ENCODE results near the gene ANKRD9.

DNA sequence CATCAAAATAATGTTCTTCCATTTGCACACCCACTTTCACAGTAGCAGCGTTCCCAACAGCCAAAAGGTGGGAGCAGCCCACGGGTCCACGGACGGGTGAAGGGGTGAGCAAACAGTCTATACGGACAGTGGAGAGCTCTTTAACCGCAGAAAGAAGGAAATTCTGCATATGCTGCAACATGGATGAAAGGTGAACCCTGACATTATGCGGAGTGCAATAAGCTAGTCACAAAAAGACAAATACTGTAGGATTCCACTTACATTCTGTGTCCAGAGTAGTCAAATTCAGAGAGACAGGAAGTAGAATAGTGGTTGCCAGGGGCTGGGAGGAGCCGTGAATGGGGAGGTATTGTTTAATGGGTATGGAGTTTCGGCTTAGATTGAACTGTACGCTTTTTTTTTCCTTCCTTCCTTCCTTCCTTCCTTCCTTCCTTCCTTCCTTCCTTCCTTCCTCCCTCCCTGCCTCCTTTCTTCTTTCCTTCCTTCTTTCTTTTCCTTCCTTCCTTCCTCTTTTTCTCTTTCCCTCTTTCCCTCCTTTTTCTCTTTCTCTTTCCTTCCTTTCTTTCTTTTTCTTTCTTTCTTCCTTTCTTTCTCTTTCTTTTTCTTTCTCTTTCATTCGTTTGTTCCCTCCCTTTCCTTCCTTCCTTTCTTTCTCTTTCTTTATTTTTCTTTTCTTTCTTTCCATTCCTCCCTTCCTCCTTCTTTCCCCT is 15.8 kb upstream of the ANKRD9 start:
- TF ChIP-seq, protein P1, sequence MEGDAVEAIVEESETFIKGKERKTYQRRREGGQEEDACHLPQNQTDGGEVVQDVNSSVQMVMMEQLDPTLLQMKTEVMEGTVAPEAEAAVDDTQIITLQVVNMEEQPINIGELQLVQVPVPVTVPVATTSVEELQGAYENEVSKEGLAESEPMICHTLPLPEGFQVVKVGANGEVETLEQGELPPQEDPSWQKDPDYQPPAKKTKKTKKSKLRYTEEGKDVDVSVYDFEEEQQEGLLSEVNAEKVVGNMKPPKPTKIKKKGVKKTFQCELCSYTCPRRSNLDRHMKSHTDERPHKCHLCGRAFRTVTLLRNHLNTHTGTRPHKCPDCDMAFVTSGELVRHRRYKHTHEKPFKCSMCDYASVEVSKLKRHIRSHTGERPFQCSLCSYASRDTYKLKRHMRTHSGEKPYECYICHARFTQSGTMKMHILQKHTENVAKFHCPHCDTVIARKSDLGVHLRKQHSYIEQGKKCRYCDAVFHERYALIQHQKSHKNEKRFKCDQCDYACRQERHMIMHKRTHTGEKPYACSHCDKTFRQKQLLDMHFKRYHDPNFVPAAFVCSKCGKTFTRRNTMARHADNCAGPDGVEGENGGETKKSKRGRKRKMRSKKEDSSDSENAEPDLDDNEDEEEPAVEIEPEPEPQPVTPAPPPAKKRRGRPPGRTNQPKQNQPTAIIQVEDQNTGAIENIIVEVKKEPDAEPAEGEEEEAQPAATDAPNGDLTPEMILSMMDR (IDR thresholded peaks at IDR 0.05), result peak in 1 of 6 experiments; percentile 12
- TF ChIP-seq POLR2A (IDR thresholded peaks at IDR 0.05), result no peak
